H9 (cell line): Measurements from ENCODE around the gene CADPS. TPM values are rescaled to one million over a fixed set of nuclear protein-coding genes. Genes with fewer than 3 reads are reported as not detected.
A peak's percentile ranks its signal among the peaks of the same experiment; 100 is the strongest.

Source experiments
- DNase-seq: peaks from one replicate; pipeline ENCODE4 v3.0.0-alpha.2; 2017
- H2AFZ ChIP-seq: one replicate; pipeline ENCODE4 v1.6.1; 2013; ENCODE audit warnings: mild to moderate bottlenecking, low read length, control low read depth, moderate library complexity
- H2AK5ac ChIP-seq: 2 replicates; pipeline ENCODE4 v1.6.1; 2013; ENCODE audit warnings: low read length, control low read depth, mixed read lengths; ENCODE audit not compliant: insufficient read length
- H2BK120ac ChIP-seq: one replicate; pipeline ENCODE4 v1.6.1; 2013; ENCODE audit warnings: low read depth, mild to moderate bottlenecking, low read length, control low read depth, inconsistent platforms; ENCODE audit not compliant: poor library complexity, severe bottlenecking
- H2BK12ac ChIP-seq: 2 replicates; pipeline ENCODE4 v1.6.1; 2013; ENCODE audit warnings: low read length, control low read depth, mixed read lengths, low read depth; ENCODE audit not compliant: insufficient read length
- H2BK15ac ChIP-seq: 2 replicates; pipeline ENCODE4 v1.6.1; 2013; ENCODE audit warnings: low read depth, low read length, control low read depth
- H2BK20ac ChIP-seq: one replicate; pipeline ENCODE4 v1.6.1; 2013; ENCODE audit warnings: low read depth, mild to moderate bottlenecking, low read length, control low read depth, inconsistent platforms; ENCODE audit not compliant: poor library complexity, severe bottlenecking
- H2BK5ac ChIP-seq: 2 replicates; pipeline ENCODE4 v1.6.1; 2013; ENCODE audit warnings: low read length, control low read depth, mixed read lengths; ENCODE audit not compliant: insufficient read length
- H3K14ac ChIP-seq: 2 replicates; pipeline ENCODE4 v1.6.1; 2013; ENCODE audit warnings: low read length, control low read depth; ENCODE audit not compliant: insufficient read depth
- H3K18ac ChIP-seq: 2 replicates; pipeline ENCODE4 v1.6.1; 2013; ENCODE audit warnings: low read depth, mild to moderate bottlenecking, mixed read lengths, low read length, control low read depth; ENCODE audit not compliant: insufficient read length
- H3K23ac ChIP-seq: 2 replicates; pipeline ENCODE4 v1.6.1; 2013; ENCODE audit warnings: low read length, control low read depth, mixed read lengths, low read depth; ENCODE audit not compliant: insufficient read length
- H3K23me2 ChIP-seq: 2 replicates; pipeline ENCODE4 v1.6.1; 2013; ENCODE audit warnings: low read depth, mild to moderate bottlenecking, mixed read lengths, low read length, control low read depth; ENCODE audit not compliant: insufficient read length, poor library complexity, severe bottlenecking
- H3K27ac ChIP-seq: 2 replicates; pipeline ENCODE4 v1.5.1; 2013; ENCODE audit warnings: low read length, control low read depth, mixed read lengths, low read depth; ENCODE audit not compliant: insufficient read length
- H3K27me3 ChIP-seq: 2 replicates; pipeline ENCODE4 v1.6.1; 2013; ENCODE audit warnings: low read length, control low read depth, inconsistent platforms; ENCODE audit not compliant: insufficient read depth
- H3K4ac ChIP-seq: 2 replicates; pipeline ENCODE4 v1.6.1; 2013; ENCODE audit warnings: low read depth, mild to moderate bottlenecking, control low read depth, inconsistent platforms, low read length, moderate library complexity
- H3K4me1 ChIP-seq: 2 replicates; pipeline ENCODE4 v1.6.1; 2013; ENCODE audit warnings: low read length, control low read depth, inconsistent platforms; ENCODE audit not compliant: insufficient read depth
- H3K4me2 ChIP-seq: 2 replicates; pipeline ENCODE4 v1.6.1; 2013; ENCODE audit warnings: low read length, control low read depth, mixed read lengths; ENCODE audit not compliant: insufficient read length, insufficient read depth
- H3K56ac ChIP-seq: 2 replicates; pipeline ENCODE4 v1.6.1; 2013; ENCODE audit warnings: low read depth, mild to moderate bottlenecking, mixed read lengths, low read length, control low read depth; ENCODE audit not compliant: insufficient read length
- H3K79me1 ChIP-seq: 2 replicates; pipeline ENCODE4 v1.6.1; 2013; ENCODE audit warnings: low read depth, mild to moderate bottlenecking, moderate library complexity, low read length, control low read depth, inconsistent platforms; ENCODE audit not compliant: insufficient read depth, poor library complexity, severe bottlenecking
- H3K79me2 ChIP-seq: 2 replicates; pipeline ENCODE4 v1.6.1; 2013; ENCODE audit warnings: low read length, control low read depth, inconsistent platforms; ENCODE audit not compliant: insufficient read depth
- H3K9ac ChIP-seq: 2 replicates; pipeline ENCODE4 v1.6.1; 2013; ENCODE audit warnings: low read length, control low read depth, mixed read lengths; ENCODE audit not compliant: insufficient read length; ENCODE audit errors: extremely low read depth
- H3K9me3 ChIP-seq: one replicate; pipeline ENCODE4 v1.6.1; 2013; ENCODE audit warnings: low read depth, low read length, inconsistent platforms; ENCODE audit not compliant: control insufficient read depth
- H3T11ph ChIP-seq: one replicate; pipeline ENCODE4 v1.6.1; 2013; ENCODE audit warnings: mild to moderate bottlenecking, low read length, control low read depth, inconsistent platforms
- H4K20me1 ChIP-seq: one replicate; pipeline ENCODE4 v1.6.1; 2013; ENCODE audit not compliant: control insufficient read depth, insufficient read length, insufficient read depth
- H4K5ac ChIP-seq: 2 replicates; pipeline ENCODE4 v1.6.1; 2013; ENCODE audit warnings: low read depth, mild to moderate bottlenecking, mixed read lengths, low read length, control low read depth; ENCODE audit not compliant: insufficient read length
- H4K8ac ChIP-seq: replicated peaks from 2 replicates; pipeline ENCODE4 v1.6.1; 2013; ENCODE audit warnings: low read length, control low read depth, mixed read lengths, low read depth; ENCODE audit not compliant: insufficient read length
- H4K91ac ChIP-seq: 2 replicates; pipeline ENCODE4 v1.6.1; 2013; ENCODE audit warnings: low read depth, mild to moderate bottlenecking, moderate library complexity, mixed read lengths, low read length, control low read depth; ENCODE audit not compliant: insufficient read length
- H3K27ac Mint-ChIP-seq, 3 experiments: 2 replicates in 2 of 3; 3 replicates in 1 of 3; pipeline ENCODE4 v1.8.0; 2020 to 2021; ENCODE audit warnings: mixed read lengths in 3 of 3, mild to moderate bottlenecking in 1 of 3, moderate library complexity in 1 of 3
- H3K27me3 Mint-ChIP-seq: 2 replicates; pipeline ENCODE4 v1.8.0; 2021; ENCODE audit warnings: low read depth, mild to moderate bottlenecking, moderate library complexity, mixed read lengths
- H3K36me3 Mint-ChIP-seq, 3 experiments: 2 replicates in 2 of 3; 3 replicates in 1 of 3; pipeline ENCODE4 v1.8.0; 2020 to 2021; ENCODE audit warnings: low read depth in 3 of 3, mixed read lengths in 3 of 3; ENCODE audit not compliant: insufficient read depth in 1 of 3
- H3K4me1 Mint-ChIP-seq, 2 experiments: 2 replicates each; pipeline ENCODE4 v1.8.0; 2020; ENCODE audit warnings: mixed read lengths in 2 of 2
- H3K4me3 Mint-ChIP-seq, 2 experiments: 2 replicates in 1 of 2; 3 replicates in 1 of 2; pipeline ENCODE4 v1.8.0; 2020 to 2021; ENCODE audit warnings: mild to moderate bottlenecking in 2 of 2, mixed read lengths in 2 of 2, moderate library complexity in 1 of 2
- H3K9me3 Mint-ChIP-seq, 2 experiments: 2 replicates in 1 of 2; 3 replicates in 1 of 2; pipeline ENCODE4 v1.8.0; 2020; ENCODE audit warnings: mild to moderate bottlenecking in 2 of 2, mixed read lengths in 2 of 2, moderate library complexity in 1 of 2
- WGBS: extraction: QIAGEN DNeasy Blood & Tissue Kit; methylation state at CpG from one replicate; pipeline ENCODE4 v1.1.7; 2013; ENCODE audit warnings: missing lambda C conversion rate, low lambda C conversion rate, mixed read lengths; ENCODE audit not compliant: insufficient read length; ENCODE audit errors: extremely low coverage; 5-methylcytosine and 5-hydroxymethylcytosine counted together
- total RNA-seq: library from RNA; stranded (reverse); gene quantifications from 2 replicates; pipeline ENCODE4 v1.2.1, GENCODE V29; 2021
- TF ChIP-seq, protein P1 (sequence below): fragments of 200-600 bp; sonication (generic); conservative IDR thresholded peaks from 3 replicates; pipeline ENCODE4 v1.8.0; 2021; ENCODE audit warnings: antibody characterized with exemption, mild to moderate bottlenecking

Gene CADPS
- total RNA-seq, 1 experiment from 2014 or later = 6.6 TPM

DNA sequence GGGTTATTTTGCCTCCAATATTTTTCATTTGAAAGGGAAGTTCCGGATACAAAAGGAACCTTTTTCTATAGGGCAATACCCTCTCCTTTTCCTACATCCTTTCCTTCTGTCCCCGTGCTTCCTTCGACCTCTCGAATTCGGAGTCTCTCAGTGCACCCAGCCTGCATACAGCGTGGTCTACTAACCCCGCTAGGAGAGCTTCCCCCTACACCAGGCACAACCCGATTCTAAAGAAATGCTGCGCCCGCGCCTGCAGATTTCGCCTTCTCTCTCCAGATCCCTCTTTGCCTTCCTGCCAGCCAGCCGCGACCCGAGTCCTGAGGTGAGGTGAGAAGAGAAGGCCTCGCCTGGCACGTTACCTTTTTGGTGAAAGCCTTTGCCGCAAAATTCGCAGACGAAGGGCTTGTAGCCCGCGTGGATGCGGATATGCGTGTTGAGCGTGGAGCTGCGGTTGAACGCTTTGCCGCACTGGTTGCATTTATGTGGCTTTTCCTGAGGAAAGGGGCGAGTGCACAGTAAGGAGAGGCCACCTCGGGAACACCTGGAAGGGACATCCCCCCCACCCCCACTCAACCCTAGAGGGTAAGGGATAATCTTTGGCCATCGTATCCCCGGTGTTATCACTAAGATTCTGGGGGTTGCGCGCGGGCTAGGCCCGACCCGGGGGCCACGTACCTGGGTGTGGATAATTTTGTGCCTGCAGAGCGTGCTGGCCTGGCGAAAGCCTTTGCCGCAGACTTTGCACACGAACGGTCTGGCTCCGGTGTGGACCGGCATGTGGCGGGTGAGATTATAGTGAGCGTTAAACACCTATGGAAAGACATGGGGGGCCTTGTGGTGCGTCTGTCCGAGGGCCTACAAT is 504.1 kb downstream of the CADPS start:
- Histone ChIP-seq H3K4me1 (no peaks in the 10 kb centered on the region; the same call in 1 of the 2 replicates), H2AFZ (no peak overlapping the region), H3K56ac (no peak overlapping the region), H3K14ac (no peak overlapping the region), H2BK20ac (no peak overlapping the region), H3K9ac (no peak overlapping the region), H3K27me3 (peaks cover 94% of the 10 kb centered on the region), H4K91ac (no peak overlapping the region), H3K23me2 (peaks cover 10% of the 10 kb centered on the region), H3K4ac (no peak overlapping the region), H3K4me2 (peak overlapping the region; percentile 3), H3K79me1 (no peaks in the 10 kb centered on the region), H4K20me1 (no peaks in the 10 kb centered on the region), H3K23ac (no peak overlapping the region), H2BK12ac (no peak overlapping the region), H3K27ac (no peak overlapping the region), H4K5ac (no peak overlapping the region), H3K79me2 (no peaks in the 10 kb centered on the region), H3K9me3 (no peaks in the 10 kb centered on the region), H4K8ac (no peak overlapping the region), H2AK5ac (no peak overlapping the region), H2BK15ac (no peak overlapping the region), H2BK5ac (no peak overlapping the region), H3T11ph (no peak overlapping the region), H3K18ac (no peak overlapping the region), H2BK120ac (no peak overlapping the region)
- WGBS = no CpG with 5 or more reads among the region's 49 CpGs
- Mint-ChIP-seq H3K4me3 (peak overlapping the region in 1 of 2 experiments; percentile 77; a peak in 4 of 5 replicates), H3K36me3 (no peaks in the 10 kb centered on the region; a peak in 2 of 7 replicates), H3K27ac (no peak overlapping the region), H3K4me1 (peaks cover 74 to 88% of the 10 kb centered on the region in 2 experiments), H3K9me3 (peaks cover 4 to 6% of the 10 kb centered on the region in 2 experiments; a peak in 4 of 5 replicates), H3K27me3 (peaks cover 100% of the 10 kb centered on the region)
- TF ChIP-seq, protein P1, sequence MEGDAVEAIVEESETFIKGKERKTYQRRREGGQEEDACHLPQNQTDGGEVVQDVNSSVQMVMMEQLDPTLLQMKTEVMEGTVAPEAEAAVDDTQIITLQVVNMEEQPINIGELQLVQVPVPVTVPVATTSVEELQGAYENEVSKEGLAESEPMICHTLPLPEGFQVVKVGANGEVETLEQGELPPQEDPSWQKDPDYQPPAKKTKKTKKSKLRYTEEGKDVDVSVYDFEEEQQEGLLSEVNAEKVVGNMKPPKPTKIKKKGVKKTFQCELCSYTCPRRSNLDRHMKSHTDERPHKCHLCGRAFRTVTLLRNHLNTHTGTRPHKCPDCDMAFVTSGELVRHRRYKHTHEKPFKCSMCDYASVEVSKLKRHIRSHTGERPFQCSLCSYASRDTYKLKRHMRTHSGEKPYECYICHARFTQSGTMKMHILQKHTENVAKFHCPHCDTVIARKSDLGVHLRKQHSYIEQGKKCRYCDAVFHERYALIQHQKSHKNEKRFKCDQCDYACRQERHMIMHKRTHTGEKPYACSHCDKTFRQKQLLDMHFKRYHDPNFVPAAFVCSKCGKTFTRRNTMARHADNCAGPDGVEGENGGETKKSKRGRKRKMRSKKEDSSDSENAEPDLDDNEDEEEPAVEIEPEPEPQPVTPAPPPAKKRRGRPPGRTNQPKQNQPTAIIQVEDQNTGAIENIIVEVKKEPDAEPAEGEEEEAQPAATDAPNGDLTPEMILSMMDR = no peak
- peak; percentile 50 for DNase-seq
